ENCODE data around the gene MKS1.

GRCh38 chr17:58231641-58232040 is 12.6 kb upstream of the MKS1 start:
- TF ChIP-seq, protein P1, sequence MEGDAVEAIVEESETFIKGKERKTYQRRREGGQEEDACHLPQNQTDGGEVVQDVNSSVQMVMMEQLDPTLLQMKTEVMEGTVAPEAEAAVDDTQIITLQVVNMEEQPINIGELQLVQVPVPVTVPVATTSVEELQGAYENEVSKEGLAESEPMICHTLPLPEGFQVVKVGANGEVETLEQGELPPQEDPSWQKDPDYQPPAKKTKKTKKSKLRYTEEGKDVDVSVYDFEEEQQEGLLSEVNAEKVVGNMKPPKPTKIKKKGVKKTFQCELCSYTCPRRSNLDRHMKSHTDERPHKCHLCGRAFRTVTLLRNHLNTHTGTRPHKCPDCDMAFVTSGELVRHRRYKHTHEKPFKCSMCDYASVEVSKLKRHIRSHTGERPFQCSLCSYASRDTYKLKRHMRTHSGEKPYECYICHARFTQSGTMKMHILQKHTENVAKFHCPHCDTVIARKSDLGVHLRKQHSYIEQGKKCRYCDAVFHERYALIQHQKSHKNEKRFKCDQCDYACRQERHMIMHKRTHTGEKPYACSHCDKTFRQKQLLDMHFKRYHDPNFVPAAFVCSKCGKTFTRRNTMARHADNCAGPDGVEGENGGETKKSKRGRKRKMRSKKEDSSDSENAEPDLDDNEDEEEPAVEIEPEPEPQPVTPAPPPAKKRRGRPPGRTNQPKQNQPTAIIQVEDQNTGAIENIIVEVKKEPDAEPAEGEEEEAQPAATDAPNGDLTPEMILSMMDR (IDR thresholded peaks at IDR 0.05): no peak
- no peak for TF ChIP-seq POLR2AphosphoS5 (IDR thresholded peaks at IDR 0.05)
- no peak for TF ChIP-seq POLR2A (IDR thresholded peaks at IDR 0.05)
- no peak for TF ChIP-seq EP300 (IDR thresholded peaks at IDR 0.05; ENCODE audit: low read depth)
